D341Med (cell line): ENCODE measurements around the gene NUS1.
"Not testable (repeated sequence)": the region's sequence is repeated elsewhere in the genome, so short reads cannot be mapped to it uniquely, and the experiment has no call there.

ENCODE experiments used
- DNase-seq: peaks from one replicate; pipeline ENCODE4 v3.0.0; 2012; ENCODE audit warnings: low spot score

NUS1 gene

DNA sequence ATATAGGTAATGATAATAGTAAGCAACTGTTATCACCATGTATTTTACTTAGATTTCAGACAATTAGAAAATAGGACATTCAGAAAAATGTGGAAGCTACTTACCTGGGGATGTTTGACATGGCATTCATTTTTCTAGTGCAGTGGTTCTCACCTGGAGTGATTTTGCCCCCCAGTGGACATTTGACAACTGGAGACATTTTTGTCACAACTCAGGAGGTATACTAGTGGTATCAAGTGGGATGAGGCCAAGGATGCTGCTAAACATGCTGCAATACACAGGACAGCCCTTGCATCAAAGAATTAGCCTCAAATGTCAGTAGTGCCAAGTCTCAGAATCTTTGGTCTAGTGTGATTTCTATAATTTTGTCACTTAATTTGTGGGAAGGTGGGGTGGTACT lies 36.1 kb downstream of the NUS1 start:
- no peak for DNase-seq

- no peak for DNase-seq
Observed at GRCh38 chr6:117718895-117719294, 43.6 kb downstream of the NUS1 start.

DNA sequence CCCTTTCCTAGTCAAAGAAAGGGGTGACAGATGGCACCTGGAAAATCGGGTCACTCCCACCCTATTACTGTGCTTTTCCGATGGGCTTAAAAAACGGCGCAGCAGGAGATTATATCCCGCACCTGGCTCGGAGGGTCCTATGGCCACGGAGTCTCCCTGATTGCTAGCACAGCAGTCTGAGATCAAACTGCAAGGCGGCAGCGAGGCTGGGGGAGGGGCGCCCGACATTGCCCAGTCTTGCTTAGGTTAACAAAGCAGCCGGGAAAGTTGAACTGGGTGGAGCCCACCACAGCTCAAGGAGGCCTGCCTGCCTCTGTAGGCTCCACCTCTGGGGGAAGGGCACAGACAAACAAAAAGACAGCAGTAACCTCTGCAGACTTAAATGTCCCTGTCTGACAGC lies 46.3 kb downstream of the NUS1 start:
- DNase-seq = not testable (repeated sequence)

GRCh38 chr6:117728626-117729025 lies 53.4 kb downstream of the NUS1 start:
- no peak for DNase-seq

GRCh38 chr6:117729613-117730012 lies 54.3 kb downstream of the NUS1 start:
- no peak for DNase-seq

- DNase-seq = no peak
Observed at GRCh38 chr6:117733341-117733740, 58.1 kb downstream of the NUS1 start.

- DNase-seq = no peak
Observed at GRCh38 chr6:117739869-117740268, 64.6 kb downstream of the NUS1 start.

GRCh38 chr6:117740605-117741004 lies 65.3 kb downstream of the NUS1 start:
- no peak for DNase-seq

GRCh38 chr6:117750675-117751074 lies 75.4 kb downstream of the NUS1 start:
- not testable (repeated sequence) for DNase-seq
